B cell (primary cell): ENCODE data around the gene VWA7. TPM values are rescaled to one million over a fixed set of nuclear protein-coding genes. Genes with fewer than 3 reads are reported as not detected.

Experiments used
- ATAC-seq: fragments of 200-7000 bp; cut with Tn5 transposase; one replicate; pipeline ENCODE4 v1.10.0; 2021; ENCODE audit warnings: low read depth, mild to moderate bottlenecking, moderate number of reproducible peaks, moderate library complexity
- CTCF ChIA-PET: fragments of 350-600 bp; sonication (Branson Sonifier 250); formaldehyde crosslinking; loops from one replicate; lab custom pipeline; 2021; ENCODE audit warnings: antibody characterized with exemption, inconsistent platforms; lab: Charles Lee
- POLR2A ChIA-PET: fragments of 350-600 bp; sonication (Branson Sonifier 250); formaldehyde crosslinking; loops from one replicate; lab custom pipeline; 2021; ENCODE audit warnings: antibody characterized with exemption; lab: Charles Lee
- DNase-seq: peaks from one replicate; pipeline ENCODE4 v3.0.0; 2013
- H2AFZ ChIP-seq: 2 replicates; pipeline ENCODE4 v1.6.1; 2012; ENCODE audit warnings: mild to moderate bottlenecking, low read depth, low read length; ENCODE audit not compliant: insufficient read depth, poor library complexity, severe bottlenecking
- H3K27ac ChIP-seq, 2 donors: 1 replicate in 1 of 2; 2 replicates in 1 of 2; pipeline ENCODE4 v1.5.1; 2012 to 2013; ENCODE audit warnings: low read length in 2 of 2, mild to moderate bottlenecking in 2 of 2, moderate library complexity in 1 of 2
- H3K27me3 ChIP-seq, 4 experiments: fragments of 200-600 bp in 1 of 4; sonication (generic) in 1 of 4; replicated peaks in 1 of 4; 1 replicate in 2 of 4; 2 replicates in 2 of 4; pipeline versions ENCODE4 v1.6.1 to v1.7.0; 2013 to 2016; ENCODE audit warnings: low read length in 3 of 4, mild to moderate bottlenecking in 2 of 4, mixed read lengths in 1 of 4, moderate library complexity in 1 of 4; ENCODE audit not compliant: insufficient read depth in 4 of 4, control insufficient read depth in 3 of 4; ENCODE audit errors: control extremely low read depth in 1 of 4
- H3K36me3 ChIP-seq, 2 experiments: replicated peaks in 1 of 2; 1 replicate in 1 of 2; 2 replicates in 1 of 2; pipeline versions ENCODE4 v1.6.1 to v1.7.1; 2013; ENCODE audit warnings: low read length in 1 of 2; ENCODE audit not compliant: insufficient read depth in 2 of 2, control insufficient read depth in 1 of 2; ENCODE audit errors: control extremely low read depth in 1 of 2, extremely low read depth in 1 of 2
- H3K4me1 ChIP-seq, 2 donors: fragments of 200-600 bp in 1 of 2; sonication (generic) in 1 of 2; 1 replicate in 1 of 2; 2 replicates in 1 of 2; pipeline versions ENCODE4 v1.5.1 to v1.6.1; 2013 to 2017; ENCODE audit warnings: low read length in 2 of 2; ENCODE audit not compliant: control insufficient read depth in 2 of 2, insufficient read depth in 2 of 2
- H3K4me2 ChIP-seq: replicated peaks from 2 replicates; pipeline ENCODE3; 2012; ENCODE audit warnings: mild to moderate bottlenecking, low read depth, low read length; ENCODE audit not compliant: poor library complexity, severe bottlenecking
- H3K4me3 ChIP-seq, 5 experiments: fragments of 200-600 bp in 1 of 5; sonication (generic) in 1 of 5; 1 replicate in 3 of 5; 2 replicates in 2 of 5; pipeline versions ENCODE4 v1.5.1 to v1.7.0; 2011 to 2016; ENCODE audit warnings: low read length in 4 of 5, mild to moderate bottlenecking in 4 of 5, low read depth in 2 of 5, control low read depth in 1 of 5, moderate library complexity in 1 of 5; ENCODE audit not compliant: insufficient read depth in 1 of 5; ENCODE audit errors: control extremely low read depth in 1 of 5, extremely low read depth in 1 of 5
- H3K79me2 ChIP-seq: fragments of 200-600 bp; sonication (generic); one replicate; pipeline ENCODE4 v1.6.0; 2016; ENCODE audit warnings: low read length; ENCODE audit not compliant: control insufficient read depth, insufficient read depth
- H3K9ac ChIP-seq: fragments of 200-600 bp; sonication (generic); 2 replicates; pipeline ENCODE4 v1.6.1; 2017; ENCODE audit warnings: mild to moderate bottlenecking, low read length, moderate library complexity
- H3K9me3 ChIP-seq, 3 donors: one replicate each; pipeline versions ENCODE4 v1.6.1 to v1.7.1; 2013; ENCODE audit warnings: low read length in 2 of 3; ENCODE audit not compliant: control insufficient read depth in 2 of 3, insufficient read depth in 1 of 3; ENCODE audit errors: control extremely low read depth in 1 of 3
- H4K20me1 ChIP-seq: 2 replicates; pipeline ENCODE4 v1.6.0; 2012; ENCODE audit warnings: mild to moderate bottlenecking, low read length; ENCODE audit not compliant: insufficient read depth, control insufficient read depth, poor library complexity, severe bottlenecking
- H3K27ac Mint-ChIP-seq: one replicate; pipeline ENCODE4 v1.8.0; 2021; ENCODE audit warnings: mixed read lengths
- H3K27me3 Mint-ChIP-seq: one replicate; pipeline ENCODE4 v1.8.0; 2021; ENCODE audit warnings: mixed read lengths
- H3K4me1 Mint-ChIP-seq: one replicate; pipeline ENCODE4 v1.8.0; 2021; ENCODE audit warnings: mixed read lengths
- H3K4me3 Mint-ChIP-seq: one replicate; pipeline ENCODE4 v1.8.0; 2021; ENCODE audit warnings: mixed read lengths
- H3K9me3 Mint-ChIP-seq: one replicate; pipeline ENCODE4 v1.8.0; 2022; ENCODE audit warnings: mixed read lengths; ENCODE audit not compliant: insufficient read depth
- CTCF ChIP-seq: fragments of 200-600 bp; IDR thresholded peaks from one replicate; pipeline ENCODE4 v1.8.0; 2022; ENCODE audit warnings: antibody characterized with exemption, mild to moderate bottlenecking
- EZH2 ChIP-seq: IDR thresholded peaks from 2 replicates; pipeline ENCODE4 v1.6.1; 2012; ENCODE audit warnings: borderline replicate concordance, low read depth, mild to moderate bottlenecking, moderate library complexity, low read length; ENCODE audit not compliant: insufficient read depth, poor library complexity, severe bottlenecking
- WGBS: methylation state at CpG from one replicate; pipeline ENCODE4 v1.1.5; 2013; ENCODE audit warnings: missing lambda C conversion rate; ENCODE audit not compliant: insufficient coverage; 5-methylcytosine and 5-hydroxymethylcytosine counted together
- intact Hi-C: fragments of 100-400 bp; cut with micrococcal nuclease; formaldehyde crosslinking; loops from one replicate; pipeline ENCODE4 v1.10.0; 2022
- polyA plus RNA-seq: library from polyadenylated mRNA; depleted of rRNA; stranded (reverse); fragments of >200 nt; gene quantifications from 2 replicates; pipeline ENCODE4 v1.2.3, GENCODE V29; 2012
- total RNA-seq, 2 donors: library from RNA; stranded (reverse); fragments of 120-200 nt in 1 of 2; gene quantifications; 1 replicate in 1 of 2; 2 replicates in 1 of 2; pipeline versions ENCODE4 v1.2.3 to v1.2.4, GENCODE V29; 2013 to 2022

Gene VWA7
- total and polyA plus RNA-seq, 2 donors (not counting 1 experiment from before 2014, with no cell fraction given), result 5.2 to 6.0 TPM

DNA sequence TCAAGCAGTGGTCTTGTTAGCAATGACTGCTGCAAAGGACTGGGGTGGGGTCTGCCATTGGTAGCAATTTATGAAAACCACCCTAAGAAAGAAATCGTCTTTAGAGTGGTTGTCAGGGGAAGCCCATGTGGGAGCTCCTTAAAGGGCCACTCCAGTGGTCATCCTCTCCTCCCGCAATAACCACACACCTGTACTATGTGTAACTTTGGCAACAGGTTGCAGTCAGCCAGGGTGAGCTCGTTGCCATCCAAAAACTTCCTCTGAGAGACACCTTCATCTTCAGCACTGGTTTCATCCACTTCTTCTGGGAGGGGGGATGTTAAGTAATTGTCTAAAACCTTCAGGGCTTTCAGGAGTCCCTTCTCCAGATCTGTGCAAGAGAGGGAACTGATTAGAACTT lies 45.1 kb downstream of the VWA7 start:
- Histone ChIP-seq H3K79me2 (peaks cover 58% of the 10 kb centered on the region), H3K4me1 (peaks cover 46 to 56% of the 10 kb centered on the region in 2 donors), H3K4me2 (no peak overlapping the region), H3K9ac (no peak overlapping the region), H3K4me3 (no peak overlapping the region), H2AFZ (no peak overlapping the region), H3K9me3 (no peaks in the 10 kb centered on the region), H3K27ac (no peak overlapping the region), H3K27me3 (no peaks in the 10 kb centered on the region), H3K36me3 (peaks cover 4 to 41% of the 10 kb centered on the region in 2 experiments), H4K20me1 (peaks cover 15% of the 10 kb centered on the region)
- WGBS, result no CpG with 5 or more reads among the region's 3 CpGs
- ChIA-PET CTCF (interaction anchor here (0.8 to 6.3 kb wide), 4 partner anchors 7 to 181 kb away, joined by 3 to 90 read pairs (median 40); partner anchors contain the start of genes CLIC1 and MSH5), POLR2A (interaction anchor here (0.7 kb wide), 1 partner anchor 63 kb away, joined by 3 read pairs; no protein-coding TSS in a partner anchor)
- DNase-seq (no peak), ATAC-seq (no peak)
- Mint-ChIP-seq H3K4me3 (peak overlapping the region; percentile 15), H3K27ac (peak overlapping the region; percentile 63), H3K9me3 (no peaks in the 10 kb centered on the region), H3K27me3 (no peaks in the 10 kb centered on the region), H3K4me1 (peaks cover 77% of the 10 kb centered on the region)
- TF ChIP-seq CTCF, result no peak
- no peak for TF ChIP-seq EZH2
- intact Hi-C loops, result loop anchor here (10.0 kb wide), 2 partner anchors 243 to 463 kb away; partner anchors contain the start of genes DXO, GPSM3 and PBX2

- CTCF ChIA-PET, result interaction anchor here (0.6 to 6.3 kb wide), 16 partner anchors 8 to 132 kb away, joined by 3 to 90 read pairs (median 4); partner anchors contain the start of genes ABHD16A, CLIC1, GPANK1 and HSPA1A
- no peaks in the 10 kb centered on the region for H3K27me3 ChIP-seq
- peaks cover 15% of the 10 kb centered on the region for H4K20me1 ChIP-seq
- peak overlapping the region; percentile 78 to 82 for H3K27ac ChIP-seq
- H3K36me3 ChIP-seq, result peaks cover 4 to 55% of the 10 kb centered on the region in 2 experiments
- no peak for DNase-seq
- Mint-ChIP-seq H3K4me3 (peak overlapping the region; percentile 99), H3K4me1 (peaks cover 78% of the 10 kb centered on the region), H3K9me3 (no peaks in the 10 kb centered on the region), H3K27me3 (no peaks in the 10 kb centered on the region), H3K27ac (peak overlapping the region; percentile 97)
- peaks cover 50 to 61% of the 10 kb centered on the region in 2 donors for H3K4me1 ChIP-seq
- no peak for ATAC-seq
- H3K79me2 ChIP-seq, result peaks cover 49% of the 10 kb centered on the region
- intact Hi-C loops, result loop anchor here (1.0 to 10.0 kb wide), 4 partner anchors 8 to 464 kb away; partner anchors contain the start of genes DXO, GPSM3, LY6G5C and PBX2
- H3K4me3 ChIP-seq, result no peak overlapping the region
- no peak overlapping the region for H2AFZ ChIP-seq
- H3K9me3 ChIP-seq, result no peaks in the 10 kb centered on the region
- WGBS, result 100% methylated on average over 5 of the region's 11 CpGs
- peak overlapping the region; percentile 88 for H3K4me2 ChIP-seq
- POLR2A ChIA-PET, result interaction anchor here (0.6 to 2.5 kb wide), 10 partner anchors 9 to 174 kb away, joined by 3 to 28 read pairs (median 8); partner anchors contain the start of genes ABHD16A, HSPA1A, HSPA1L and MSH5
- TF ChIP-seq CTCF (no peak), EZH2 (no peak)
- H3K9ac ChIP-seq, result peak overlapping the region; percentile 90
Measured at GRCh38 chr6:31730631-31731086, 46.5 kb downstream of the VWA7 start.
